SK-N-DZ (cell line): ENCODE measurements around the gene RAD50.

Experiments used
- DNase-seq: peaks from one replicate; pipeline ENCODE4 v3.0.0-alpha.2; 2015; ENCODE audit warnings: low spot score

The RAD50 gene

DNA sequence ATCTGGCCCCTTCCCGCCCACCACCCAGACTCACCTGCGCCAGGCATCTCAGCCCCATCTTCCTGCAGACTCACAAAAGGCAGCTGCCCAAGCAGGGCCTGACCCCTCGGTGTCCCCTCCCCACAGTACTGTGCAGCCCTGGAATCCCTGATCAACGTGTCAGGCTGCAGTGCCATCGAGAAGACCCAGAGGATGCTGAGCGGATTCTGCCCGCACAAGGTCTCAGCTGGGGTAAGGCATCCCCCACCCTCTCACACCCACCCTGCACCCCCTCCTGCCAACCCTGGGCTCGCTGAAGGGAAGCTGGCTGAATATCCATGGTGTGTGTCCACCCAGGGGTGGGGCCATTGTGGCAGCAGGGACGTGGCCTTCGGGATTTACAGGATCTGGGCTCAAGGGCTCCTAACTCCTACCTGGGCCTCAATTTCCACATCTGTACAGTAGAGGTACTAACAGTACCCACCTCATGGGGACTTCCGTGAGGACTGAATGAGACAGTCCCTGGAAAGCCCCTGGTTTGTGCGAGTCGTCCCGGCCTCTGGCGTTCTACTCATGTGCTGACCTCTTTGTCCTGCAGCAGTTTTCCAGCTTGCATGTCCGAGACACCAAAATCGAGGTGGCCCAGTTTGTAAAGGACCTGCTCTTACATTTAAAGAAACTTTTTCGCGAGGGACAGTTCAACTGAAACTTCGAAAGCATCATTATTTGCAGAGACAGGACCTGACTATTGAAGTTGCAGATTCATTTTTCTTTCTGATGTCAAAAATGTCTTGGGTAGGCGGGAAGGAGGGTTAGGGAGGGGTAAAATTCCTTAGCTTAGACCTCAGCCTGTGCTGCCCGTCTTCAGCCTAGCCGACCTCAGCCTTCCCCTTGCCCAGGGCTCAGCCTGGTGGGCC lies 103.1 kb downstream of the RAD50 start:
- no peak for DNase-seq

- DNase-seq = no peak
Observed at GRCh38 chr5:132661231-132662003, 104.6 kb downstream of the RAD50 start.

DNA sequence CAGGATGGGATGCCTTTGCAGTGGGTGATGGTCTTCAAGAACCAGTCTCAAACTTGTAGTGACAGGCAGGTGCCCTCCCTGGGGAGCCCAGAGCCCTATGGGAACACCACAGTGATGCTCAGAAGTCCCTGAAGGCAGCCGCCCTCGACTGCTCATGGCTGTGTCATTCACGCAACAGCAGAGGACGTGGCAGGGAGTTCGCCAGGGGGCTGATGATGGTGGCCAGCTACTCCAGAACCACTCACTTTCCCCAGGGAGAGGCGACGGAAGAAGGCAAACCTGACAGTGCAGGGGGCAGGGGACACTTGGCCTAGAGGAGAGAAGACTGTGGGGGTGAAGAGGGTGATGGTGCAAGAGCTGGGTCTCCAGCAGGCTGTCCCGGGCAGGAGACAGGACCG lies 105.2 kb downstream of the RAD50 start:
- DNase-seq = no peak

DNA sequence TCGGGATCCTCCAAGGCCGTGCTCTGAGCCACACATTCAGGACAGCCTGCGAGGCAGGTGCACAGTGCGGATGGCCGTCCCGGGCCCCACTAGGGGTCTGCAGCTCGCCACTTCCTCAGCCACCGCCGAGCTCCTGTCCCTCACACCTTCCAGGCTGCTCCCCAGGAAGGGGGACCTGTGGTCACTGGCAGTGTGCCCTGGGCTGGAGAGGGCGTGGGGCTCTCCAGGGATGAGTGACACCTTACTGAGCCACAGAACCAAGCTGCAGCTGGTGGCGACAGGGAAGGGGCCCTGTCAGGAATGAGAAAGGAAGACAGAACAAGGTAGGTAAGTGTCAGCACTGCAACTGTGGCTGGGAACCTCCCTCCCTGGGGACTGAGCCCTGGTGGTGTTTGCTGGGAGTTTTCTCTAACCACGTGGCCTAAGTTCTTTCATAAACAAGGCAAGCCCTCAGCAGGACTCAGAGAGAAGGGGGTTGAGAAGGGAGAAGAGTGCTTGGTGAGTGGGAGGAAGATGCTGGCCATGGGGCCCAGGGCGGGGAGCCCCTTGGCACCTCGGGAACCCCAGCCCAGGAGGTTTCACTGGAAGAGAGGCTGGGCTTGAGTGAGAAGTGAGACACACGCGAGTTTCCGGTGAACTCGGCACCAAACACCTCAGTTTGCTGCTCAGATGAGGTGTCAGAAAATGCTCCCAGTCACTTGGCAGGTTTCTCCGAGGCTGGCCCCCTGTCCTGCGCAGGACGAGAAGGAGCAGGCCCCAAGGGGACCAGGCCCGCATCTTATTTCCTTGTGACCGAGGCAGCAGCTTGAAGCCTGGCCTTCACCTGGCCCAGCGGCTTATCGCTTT lies 106.4 kb downstream of the RAD50 start:
- peak; percentile 57 for DNase-seq

- DNase-seq = no peak
Observed at GRCh38 chr5:132663771-132664695, 107.3 kb downstream of the RAD50 start.

DNA sequence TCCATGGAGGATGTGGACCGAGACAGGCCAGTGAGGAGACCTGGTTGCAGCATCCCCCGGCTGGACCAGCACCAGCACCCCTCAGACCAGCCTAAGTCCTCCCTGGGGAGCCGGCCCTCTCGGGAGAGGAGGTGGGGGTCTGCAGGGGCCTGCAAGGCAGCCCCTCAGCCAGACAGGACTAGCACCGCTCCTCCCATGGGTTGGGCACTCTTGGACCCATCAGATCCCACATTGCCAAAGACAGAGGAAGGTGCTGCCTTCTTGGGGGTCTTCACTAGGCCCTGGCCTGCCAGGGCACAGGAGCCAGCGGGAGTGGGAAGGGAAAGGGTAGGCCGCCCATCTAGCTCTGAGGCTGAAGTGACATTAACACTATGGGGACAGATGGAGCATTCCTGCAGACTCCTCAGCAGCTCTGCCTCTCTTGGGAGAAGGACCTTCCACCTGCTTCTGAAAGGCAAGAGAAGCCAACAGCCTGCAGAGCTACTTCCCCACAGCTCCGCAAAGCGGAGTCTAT lies 108.0 kb downstream of the RAD50 start:
- DNase-seq = no peak

GRCh38 chr5:132665574-132666080 lies 108.8 kb downstream of the RAD50 start:
- no peak for DNase-seq

GRCh38 chr5:132666310-132667123 lies 109.7 kb downstream of the RAD50 start:
- DNase-seq = no peak

GRCh38 chr5:132667309-132667708 lies 110.5 kb downstream of the RAD50 start:
- no peak for DNase-seq

DNA sequence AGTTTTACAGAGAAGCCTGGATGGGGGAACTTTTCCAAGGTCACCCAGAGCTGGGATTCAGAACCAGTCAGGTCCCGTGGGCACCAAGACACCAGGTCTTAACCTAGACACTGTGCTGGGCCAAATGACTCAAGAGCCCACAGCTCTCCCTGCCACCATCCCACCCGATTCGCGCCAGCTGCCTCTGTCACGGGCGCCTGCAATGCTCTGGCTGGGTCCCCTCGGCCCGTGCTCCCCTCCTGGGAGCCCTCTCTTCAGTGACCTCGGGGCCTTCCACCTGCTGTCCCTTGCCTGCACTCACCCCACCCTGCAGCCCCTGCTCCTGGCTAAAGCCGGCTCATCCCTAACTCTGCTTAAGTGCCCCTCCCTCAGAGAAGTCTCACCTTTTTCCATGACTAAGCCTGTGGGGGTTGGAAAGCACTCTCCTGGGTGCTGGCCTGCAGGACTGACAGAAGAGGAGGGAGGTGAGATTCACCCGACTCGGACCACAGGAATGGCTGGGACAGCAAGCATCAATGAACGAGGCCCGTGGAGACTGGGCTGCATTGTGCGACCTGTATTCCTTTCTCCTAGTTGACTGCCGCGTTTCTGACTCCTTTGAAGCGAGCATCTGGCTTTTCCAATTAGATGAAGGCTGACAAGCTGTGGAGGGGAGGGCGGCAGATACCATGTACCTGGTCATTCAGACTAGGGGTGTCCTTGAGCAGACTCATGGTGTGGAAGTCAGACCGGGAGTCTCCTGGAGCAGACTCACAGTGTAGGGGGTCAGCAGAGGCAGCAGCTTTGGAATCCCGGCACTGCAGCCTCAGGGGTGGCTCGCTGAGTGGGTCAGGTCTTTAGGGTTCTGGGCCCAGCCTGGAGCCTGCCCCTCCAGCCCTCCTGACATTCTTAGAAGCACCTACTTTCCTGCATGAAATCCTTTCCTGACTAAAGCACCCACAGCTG lies 111.3 kb downstream of the RAD50 start:
- peak; percentile 53 for DNase-seq

DNA sequence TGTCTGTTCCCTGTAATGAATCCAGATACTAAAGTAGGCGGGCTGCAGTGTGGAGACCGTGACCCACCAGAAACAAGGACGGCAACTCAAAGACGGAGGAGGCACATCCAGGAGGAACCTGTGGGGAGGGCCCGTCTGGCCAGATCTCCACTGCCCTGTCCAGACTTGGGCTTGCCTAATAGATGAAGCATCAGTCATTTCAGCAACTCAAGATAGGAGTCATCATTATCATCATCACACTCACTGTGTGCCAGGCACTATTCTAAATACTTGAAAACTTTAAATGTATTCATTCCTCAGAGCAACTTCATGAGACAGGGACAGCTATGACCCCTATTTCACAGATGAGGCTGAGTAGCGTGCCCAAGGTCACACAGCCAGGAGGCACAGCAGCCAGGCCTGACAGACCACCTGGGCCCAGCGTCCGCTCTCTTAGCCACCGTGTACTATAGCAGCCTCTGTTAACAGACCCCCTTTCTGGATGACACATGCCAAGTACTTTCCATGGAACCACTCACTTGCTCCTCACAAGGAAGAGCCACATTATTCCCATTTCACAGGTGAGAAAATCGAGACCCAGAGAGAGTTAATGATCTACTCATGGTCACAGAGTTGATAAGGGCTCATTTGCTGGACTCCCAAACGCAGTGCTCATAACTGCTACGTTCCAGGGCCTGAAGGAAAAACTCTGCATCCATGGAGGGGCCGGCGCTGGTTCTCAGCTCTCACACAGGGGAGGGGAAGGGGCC lies 112.1 kb downstream of the RAD50 start:
- no peak for DNase-seq

- no peak for DNase-seq
Observed at GRCh38 chr5:132669455-132669820, 112.7 kb downstream of the RAD50 start.

DNA sequence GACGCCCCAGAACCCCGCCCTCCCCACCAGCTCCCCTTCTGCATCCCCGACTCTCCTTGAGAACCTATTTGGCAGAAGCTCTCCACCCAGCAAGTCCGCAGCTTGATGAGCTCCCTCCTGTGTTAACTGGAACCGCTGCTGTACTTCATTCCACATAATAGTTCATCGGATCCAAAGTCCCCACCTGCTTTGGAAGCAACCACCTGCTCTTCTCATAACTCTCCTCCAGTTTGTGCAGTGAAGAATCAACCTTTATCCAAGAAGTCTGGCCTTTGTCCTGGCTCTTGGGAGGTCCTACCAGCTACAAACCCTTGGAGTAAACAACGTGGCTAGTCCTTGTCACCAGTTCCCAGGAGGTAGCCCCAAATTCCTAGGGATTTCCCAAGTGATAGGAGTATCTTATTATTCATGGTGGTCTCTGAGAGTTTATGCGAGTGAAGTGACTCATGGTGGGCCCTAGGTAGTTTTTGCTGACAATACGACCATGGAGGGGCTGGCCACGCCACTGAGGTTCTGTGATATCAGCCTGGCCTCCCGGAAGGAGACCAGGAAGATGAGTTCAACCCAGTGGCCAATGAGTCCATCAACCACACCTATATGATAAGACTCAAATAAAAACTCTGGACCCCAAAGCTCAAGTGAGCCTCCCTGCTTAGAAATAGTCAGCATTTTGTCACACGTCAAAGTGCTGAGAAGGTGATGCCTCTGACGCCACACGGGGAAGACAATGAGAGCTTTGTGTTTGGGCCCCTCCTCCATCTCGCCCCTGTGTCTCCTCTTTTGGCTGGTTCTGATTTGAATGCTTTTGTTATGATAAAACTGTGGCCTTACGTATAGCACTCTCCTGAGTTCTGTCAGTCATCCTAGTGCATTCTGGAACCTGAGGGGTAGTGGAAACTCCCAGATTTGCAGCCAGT lies 113.4 kb downstream of the RAD50 start:
- no peak for DNase-seq

GRCh38 chr5:132671000-132671399 lies 114.2 kb downstream of the RAD50 start:
- DNase-seq = no peak

- no peak for DNase-seq
Observed at GRCh38 chr5:132673488-132673887, 116.7 kb downstream of the RAD50 start.

- DNase-seq = no peak
Observed at GRCh38 chr5:132673939-132674630, 117.3 kb downstream of the RAD50 start, which contains the start of gene IL4. Gene IL4 (plus strand): TSS chr5:132673989. CDS start chr5:132674051, 62 bp downstream.
